ENCODE results near the gene GNAQ. TPM values are rescaled to one million over a fixed set of nuclear protein-coding genes. Genes with fewer than 3 reads are reported as not detected.

GNAQ gene
- total and polyA plus RNA-seq, 2 experiments from 2014 or later = 21.1 to 32.8 TPM

GRCh38 chr9:77908293-77908692 is 123.3 kb downstream of the GNAQ start:
- Histone ChIP-seq H3K36me3 (no peaks in the 10 kb centered on the region), H3K27ac (no peak overlapping the region), H3K9me3 (ENCODE audit: low read depth) (no peaks in the 10 kb centered on the region), H3K4me1 (ENCODE audit: low read depth) (peaks cover 5% of the 10 kb centered on the region), H3K4me3 (no peak overlapping the region), H3K27me3 (no peaks in the 10 kb centered on the region)
- no peak for TF ChIP-seq CTCF (IDR thresholded peaks at IDR 0.05; ENCODE audit: low read depth, low read length)
- no peak for DNase-seq (ENCODE audit: low read depth in 1 of 2, low spot score in 1 of 2)

- Histone ChIP-seq H3K27me3 (no peaks in the 10 kb centered on the region), H3K4me3 (no peak overlapping the region), H3K9me3 (ENCODE audit: low read depth) (no peaks in the 10 kb centered on the region), H3K4me1 (ENCODE audit: low read depth) (peaks cover 12% of the 10 kb centered on the region), H3K27ac (no peak overlapping the region), H3K36me3 (no peaks in the 10 kb centered on the region)
- TF ChIP-seq CTCF (IDR thresholded peaks at IDR 0.05; ENCODE audit: low read depth, low read length) = no peak
- DNase-seq (ENCODE audit: low read depth in 1 of 2, low spot score in 1 of 2) = no peak
Observed at GRCh38 chr9:77907585-77907984, 124.0 kb downstream of the GNAQ start.

- no peak for TF ChIP-seq CTCF (IDR thresholded peaks at IDR 0.05; ENCODE audit: low read depth, low read length)
- Histone ChIP-seq H3K4me3 (no peak overlapping the region), H3K9me3 (ENCODE audit: low read depth) (no peaks in the 10 kb centered on the region), H3K27me3 (no peaks in the 10 kb centered on the region), H3K36me3 (no peaks in the 10 kb centered on the region), H3K27ac (no peak overlapping the region), H3K4me1 (ENCODE audit: low read depth) (peaks cover 12% of the 10 kb centered on the region)
- no peak for DNase-seq (ENCODE audit: low read depth in 1 of 2, low spot score in 1 of 2)
Observed at GRCh38 chr9:77906991-77907390, 124.6 kb downstream of the GNAQ start.

GRCh38 chr9:77903666-77904285 is 127.8 kb downstream of the GNAQ start:
- no peaks in the 10 kb centered on the region for H3K36me3 ChIP-seq
- DNase-seq (ENCODE audit: low read depth in 1 of 2, low spot score in 1 of 2) = no peak
- no peak overlapping the region for H3K27ac ChIP-seq
- H3K4me1 ChIP-seq (ENCODE audit: low read depth) = peaks cover 12% of the 10 kb centered on the region
- H3K9me3 ChIP-seq (ENCODE audit: low read depth) = no peaks in the 10 kb centered on the region
- H3K4me3 ChIP-seq = no peak overlapping the region
- TF ChIP-seq CTCF (IDR thresholded peaks at IDR 0.05; ENCODE audit: low read depth, low read length) = no peak
- no peaks in the 10 kb centered on the region for H3K27me3 ChIP-seq

GRCh38 chr9:77901771-77902170 is 129.8 kb downstream of the GNAQ start:
- TF ChIP-seq CTCF (IDR thresholded peaks at IDR 0.05; ENCODE audit: low read depth, low read length) = no peak
- Histone ChIP-seq H3K36me3 (no peaks in the 10 kb centered on the region), H3K27ac (no peak overlapping the region), H3K9me3 (ENCODE audit: low read depth) (no peaks in the 10 kb centered on the region), H3K27me3 (no peaks in the 10 kb centered on the region), H3K4me3 (no peak overlapping the region), H3K4me1 (ENCODE audit: low read depth) (peaks cover 12% of the 10 kb centered on the region)
- DNase-seq (ENCODE audit: low read depth in 1 of 2, low spot score in 1 of 2) = no peak

All from cardiac muscle cell (in vitro differentiated cells and primary cell).